ENCODE data around the gene VWA3B. TPM values are rescaled to one million over a fixed set of nuclear protein-coding genes. Genes with fewer than 3 reads are reported as not detected.
"Not testable (repeated sequence)": the region's sequence is repeated elsewhere in the genome, so short reads cannot be mapped to it uniquely, and the experiment has no call there.

VWA3B gene
- polyA plus RNA-seq, 2 of the 4 experiments (the other 2 are of a cell fraction) = not detected

DNA sequence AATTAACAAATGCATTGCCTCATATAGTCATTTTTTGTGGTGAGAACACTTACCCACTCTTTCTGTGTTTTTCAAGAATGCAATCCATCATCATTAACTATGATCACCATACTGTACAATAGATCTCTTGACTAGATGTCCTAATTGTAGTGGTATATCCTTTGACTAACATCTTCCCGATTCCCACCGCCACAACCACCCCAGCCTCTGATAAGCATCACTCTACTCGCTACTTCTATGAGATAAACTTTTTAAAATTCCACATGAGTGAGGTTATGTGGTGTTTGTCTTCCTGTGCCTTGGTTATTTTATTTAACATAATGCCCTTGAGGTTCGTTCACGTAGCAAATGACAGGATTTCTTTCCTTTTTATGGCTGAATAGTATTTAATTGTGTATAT lies 6.6 kb downstream of the VWA3B start:
- no peaks in the 10 kb centered on the region for H3K4me1 ChIP-seq
- ChIA-PET CTCF (no interaction called here), POLR2A (no interaction called here)
- H3K4me2 ChIP-seq = no peak overlapping the region
- no peak for FAIRE-seq
- 29% methylated on average over 5 of the region's 5 CpGs for WGBS (ENCODE audit: missing lambda C conversion rate)
- no peak for TF ChIP-seq FOSL2 (IDR thresholded peaks at IDR 0.05)
- TF ChIP-seq FOSL2 (CRISPR knock-in tag; IDR thresholded peaks at IDR 0.05) = no peak
- no peak for TF ChIP-seq CBX2 (IDR thresholded peaks at IDR 0.05; ENCODE audit: borderline replicate concordance, low read depth)
- TF ChIP-seq, protein P1, sequence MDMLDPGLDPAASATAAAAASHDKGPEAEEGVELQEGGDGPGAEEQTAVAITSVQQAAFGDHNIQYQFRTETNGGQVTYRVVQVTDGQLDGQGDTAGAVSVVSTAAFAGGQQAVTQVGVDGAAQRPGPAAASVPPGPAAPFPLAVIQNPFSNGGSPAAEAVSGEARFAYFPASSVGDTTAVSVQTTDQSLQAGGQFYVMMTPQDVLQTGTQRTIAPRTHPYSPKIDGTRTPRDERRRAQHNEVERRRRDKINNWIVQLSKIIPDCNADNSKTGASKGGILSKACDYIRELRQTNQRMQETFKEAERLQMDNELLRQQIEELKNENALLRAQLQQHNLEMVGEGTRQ (IDR thresholded peaks at IDR 0.05) = no peak
- no peak for TF ChIP-seq HDAC2 (IDR thresholded peaks at IDR 0.05)
- no peak for TF ChIP-seq EHMT2 (IDR thresholded peaks at IDR 0.05; ENCODE audit: low read depth)
- no peak overlapping the region for H3K4me3 ChIP-seq
- no peak for ATAC-seq
- peaks cover 6% of the 10 kb centered on the region; the same call in 1 of the 3 replicates for H3K9me3 ChIP-seq
- DNase-seq (ENCODE audit: low read depth in 1 of 2, low spot score in 1 of 2) = no peak
- H3K27ac ChIP-seq = no peak overlapping the region

DNA sequence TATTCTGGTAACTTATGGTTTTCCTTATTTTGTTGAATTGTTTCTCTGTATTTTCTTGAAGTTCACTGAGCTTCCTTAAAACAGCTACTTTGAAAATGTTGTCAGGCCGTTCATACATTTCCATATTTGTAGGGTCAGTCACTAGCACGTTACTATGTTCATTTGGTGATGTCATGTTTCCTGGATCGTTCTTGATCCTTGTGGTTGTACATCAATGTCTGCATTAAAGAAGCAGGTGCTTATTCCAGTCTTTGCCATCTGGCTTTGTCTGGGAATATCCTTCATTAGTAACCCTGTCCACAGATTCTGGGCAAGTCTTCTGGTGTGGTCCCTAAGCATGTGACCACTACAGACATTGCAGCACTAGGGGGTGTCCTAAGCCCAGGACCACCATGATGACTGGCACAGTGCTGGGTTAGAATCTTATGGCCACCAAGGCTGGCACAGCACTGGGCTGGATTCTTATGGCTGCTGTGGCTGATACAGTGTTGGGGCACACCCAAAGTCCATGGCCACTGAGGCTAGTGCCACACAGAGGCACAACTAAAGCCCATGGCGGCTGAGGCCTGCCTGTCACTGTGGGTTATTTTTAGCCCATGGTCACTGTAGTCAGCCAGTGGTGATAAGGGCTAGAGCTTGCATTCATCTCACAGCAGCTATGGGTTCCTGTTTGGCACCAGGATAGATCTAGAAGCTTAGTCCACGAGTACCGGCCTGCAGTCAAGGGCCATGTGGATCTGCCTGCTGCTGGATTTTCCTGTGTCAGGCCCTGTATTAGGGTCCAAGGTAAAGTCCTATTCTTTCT lies 13.2 kb downstream of the VWA3B start:
- Histone ChIP-seq H3K4me1 (no peaks in the 10 kb centered on the region), H3K4me3 (no peak overlapping the region), H3K9me3 (peaks cover 3% of the 10 kb centered on the region; the same call in 1 of the 3 replicates), H3K4me2 (no peak overlapping the region), H3K27ac (no peak overlapping the region)
- TF ChIP-seq HEYL (CRISPR knock-in tag; IDR thresholded peaks at IDR 0.05) (no peak), FOSB (CRISPR knock-in tag; IDR thresholded peaks at IDR 0.05) (no peak), HDAC2 (IDR thresholded peaks at IDR 0.05) (no peak), HOXA7 (CRISPR knock-in tag; IDR thresholded peaks at IDR 0.05) (no peak)
- TF ChIP-seq, protein P2, sequence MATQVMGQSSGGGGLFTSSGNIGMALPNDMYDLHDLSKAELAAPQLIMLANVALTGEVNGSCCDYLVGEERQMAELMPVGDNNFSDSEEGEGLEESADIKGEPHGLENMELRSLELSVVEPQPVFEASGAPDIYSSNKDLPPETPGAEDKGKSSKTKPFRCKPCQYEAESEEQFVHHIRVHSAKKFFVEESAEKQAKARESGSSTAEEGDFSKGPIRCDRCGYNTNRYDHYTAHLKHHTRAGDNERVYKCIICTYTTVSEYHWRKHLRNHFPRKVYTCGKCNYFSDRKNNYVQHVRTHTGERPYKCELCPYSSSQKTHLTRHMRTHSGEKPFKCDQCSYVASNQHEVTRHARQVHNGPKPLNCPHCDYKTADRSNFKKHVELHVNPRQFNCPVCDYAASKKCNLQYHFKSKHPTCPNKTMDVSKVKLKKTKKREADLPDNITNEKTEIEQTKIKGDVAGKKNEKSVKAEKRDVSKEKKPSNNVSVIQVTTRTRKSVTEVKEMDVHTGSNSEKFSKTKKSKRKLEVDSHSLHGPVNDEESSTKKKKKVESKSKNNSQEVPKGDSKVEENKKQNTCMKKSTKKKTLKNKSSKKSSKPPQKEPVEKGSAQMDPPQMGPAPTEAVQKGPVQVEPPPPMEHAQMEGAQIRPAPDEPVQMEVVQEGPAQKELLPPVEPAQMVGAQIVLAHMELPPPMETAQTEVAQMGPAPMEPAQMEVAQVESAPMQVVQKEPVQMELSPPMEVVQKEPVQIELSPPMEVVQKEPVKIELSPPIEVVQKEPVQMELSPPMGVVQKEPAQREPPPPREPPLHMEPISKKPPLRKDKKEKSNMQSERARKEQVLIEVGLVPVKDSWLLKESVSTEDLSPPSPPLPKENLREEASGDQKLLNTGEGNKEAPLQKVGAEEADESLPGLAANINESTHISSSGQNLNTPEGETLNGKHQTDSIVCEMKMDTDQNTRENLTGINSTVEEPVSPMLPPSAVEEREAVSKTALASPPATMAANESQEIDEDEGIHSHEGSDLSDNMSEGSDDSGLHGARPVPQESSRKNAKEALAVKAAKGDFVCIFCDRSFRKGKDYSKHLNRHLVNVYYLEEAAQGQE (IDR thresholded peaks at IDR 0.05) = no peak
- TF ChIP-seq, protein P3, sequence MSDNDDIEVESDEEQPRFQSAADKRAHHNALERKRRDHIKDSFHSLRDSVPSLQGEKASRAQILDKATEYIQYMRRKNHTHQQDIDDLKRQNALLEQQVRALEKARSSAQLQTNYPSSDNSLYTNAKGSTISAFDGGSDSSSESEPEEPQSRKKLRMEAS (IDR thresholded peaks at IDR 0.05) = no peak
- ATAC-seq = no peak
- CTCF ChIA-PET = interaction anchor here (0.9 kb wide), 1 partner anchor 14 kb away, joined by 3 read pairs; no protein-coding TSS in a partner anchor
- WGBS (ENCODE audit: missing lambda C conversion rate) = 32% methylated on average over 5 of the region's 6 CpGs
- no peak for FAIRE-seq
- POLR2A ChIA-PET = no interaction called here
- DNase-seq (ENCODE audit: low read depth in 1 of 2, low spot score in 1 of 2) = no peak

DNA sequence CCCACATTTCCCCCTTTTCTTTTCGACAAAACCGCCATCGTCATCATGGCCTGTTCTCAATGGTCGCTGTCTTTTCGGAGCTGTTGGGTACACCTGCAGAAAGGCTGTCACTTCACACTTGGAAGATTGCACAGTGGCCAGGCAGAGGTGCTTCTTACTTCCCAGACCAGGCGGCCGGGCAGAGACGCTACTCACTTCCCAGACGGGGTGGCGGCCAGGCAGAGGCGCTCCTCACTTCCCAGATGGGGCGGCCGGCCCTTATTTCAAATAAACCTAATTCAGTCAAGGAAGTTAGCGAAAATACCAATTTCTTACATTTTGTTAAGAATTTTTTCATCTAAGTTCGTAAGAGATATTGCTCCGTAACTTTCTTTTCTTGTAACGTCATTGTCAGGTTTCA lies 15.3 kb downstream of the VWA3B start:
- WGBS (ENCODE audit: missing lambda C conversion rate) = 86% methylated on average over 17 of the region's 17 CpGs
- H3K27ac ChIP-seq; H3K9me3 ChIP-seq; H3K4me1 ChIP-seq; DNase-seq (ENCODE audit: low read depth in 1 of 2, low spot score in 1 of 2); H3K4me2 ChIP-seq; H3K4me3 ChIP-seq; ATAC-seq; FAIRE-seq; CTCF ChIA-PET; POLR2A ChIA-PET: not testable (repeated sequence)

DNA sequence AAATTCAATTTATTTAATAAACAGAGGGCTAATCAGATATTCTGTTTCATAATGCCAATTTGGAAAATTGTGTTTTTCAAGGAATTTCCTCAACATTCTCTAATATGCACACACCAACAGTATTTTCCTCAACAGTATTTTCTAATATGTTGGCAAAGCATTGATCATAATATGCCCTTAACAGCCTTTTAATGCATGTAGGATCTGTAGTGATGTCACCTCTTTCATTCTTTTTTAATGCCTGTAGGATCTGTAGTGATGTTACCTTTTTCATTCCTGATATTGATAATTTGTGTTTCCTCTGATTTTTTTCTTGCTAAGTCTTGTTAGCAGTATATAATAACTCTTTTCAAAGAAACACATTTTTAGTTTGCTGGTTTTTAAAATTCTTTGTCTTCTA lies 15.9 kb downstream of the VWA3B start:
- DNase-seq (ENCODE audit: low read depth in 1 of 2, low spot score in 1 of 2) (no peak), ATAC-seq (no peak), FAIRE-seq (no peak)
- H3K4me1 ChIP-seq = no peaks in the 10 kb centered on the region
- H3K9me3 ChIP-seq = no peaks in the 10 kb centered on the region
- ChIA-PET POLR2A (no interaction called here), CTCF (no interaction called here)
- H3K27ac ChIP-seq = no peak overlapping the region
- H3K4me3 ChIP-seq = no peak overlapping the region
- no peak overlapping the region for H3K4me2 ChIP-seq
- TF ChIP-seq FOSB (CRISPR knock-in tag; IDR thresholded peaks at IDR 0.05) = no peak
- no peak for TF ChIP-seq NFE2L2 (conservative IDR thresholded peaks at IDR 0.05; ENCODE audit: low read length)
- no peak for TF ChIP-seq KDM5A (IDR thresholded peaks at IDR 0.05)
- no peak for TF ChIP-seq HOXB13 (CRISPR knock-in tag; IDR thresholded peaks at IDR 0.05; ENCODE audit: low read depth)
- no peak for TF ChIP-seq JUNB (IDR thresholded peaks at IDR 0.05)
- TF ChIP-seq, protein P4, sequence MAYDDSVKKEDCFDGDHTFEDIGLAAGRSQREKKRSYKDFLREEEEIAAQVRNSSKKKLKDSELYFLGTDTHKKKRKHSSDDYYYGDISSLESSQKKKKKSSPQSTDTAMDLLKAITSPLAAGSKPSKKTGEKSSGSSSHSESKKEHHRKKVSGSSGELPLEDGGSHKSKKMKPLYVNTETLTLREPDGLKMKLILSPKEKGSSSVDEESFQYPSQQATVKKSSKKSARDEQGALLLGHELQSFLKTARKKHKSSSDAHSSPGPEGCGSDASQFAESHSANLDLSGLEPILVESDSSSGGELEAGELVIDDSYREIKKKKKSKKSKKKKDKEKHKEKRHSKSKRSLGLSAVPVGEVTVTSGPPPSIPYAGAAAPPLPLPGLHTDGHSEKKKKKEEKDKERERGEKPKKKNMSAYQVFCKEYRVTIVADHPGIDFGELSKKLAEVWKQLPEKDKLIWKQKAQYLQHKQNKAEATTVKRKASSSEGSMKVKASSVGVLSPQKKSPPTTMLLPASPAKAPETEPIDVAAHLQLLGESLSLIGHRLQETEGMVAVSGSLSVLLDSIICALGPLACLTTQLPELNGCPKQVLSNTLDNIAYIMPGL (CRISPR knock-in tag; IDR thresholded peaks at IDR 0.05; ENCODE audit: borderline replicate concordance) = no peak
- no peak for TF ChIP-seq HEYL (CRISPR knock-in tag; IDR thresholded peaks at IDR 0.05)
- TF ChIP-seq, protein P5, sequence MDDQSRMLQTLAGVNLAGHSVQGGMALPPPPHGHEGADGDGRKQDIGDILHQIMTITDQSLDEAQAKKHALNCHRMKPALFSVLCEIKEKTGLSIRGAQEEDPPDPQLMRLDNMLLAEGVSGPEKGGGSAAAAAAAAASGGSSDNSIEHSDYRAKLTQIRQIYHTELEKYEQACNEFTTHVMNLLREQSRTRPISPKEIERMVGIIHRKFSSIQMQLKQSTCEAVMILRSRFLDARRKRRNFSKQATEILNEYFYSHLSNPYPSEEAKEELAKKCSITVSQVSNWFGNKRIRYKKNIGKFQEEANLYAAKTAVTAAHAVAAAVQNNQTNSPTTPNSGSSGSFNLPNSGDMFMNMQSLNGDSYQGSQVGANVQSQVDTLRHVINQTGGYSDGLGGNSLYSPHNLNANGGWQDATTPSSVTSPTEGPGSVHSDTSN (IDR thresholded peaks at IDR 0.05) = no peak
- no peak for TF ChIP-seq FOSL2 (IDR thresholded peaks at IDR 0.05)
- TF ChIP-seq FOSL2 (CRISPR knock-in tag; IDR thresholded peaks at IDR 0.05) = no peak
- no peak for TF ChIP-seq MAZ (IDR thresholded peaks at IDR 0.05; ENCODE audit: borderline replicate concordance, low read depth, low read length)
- TF ChIP-seq RARB (CRISPR knock-in tag; IDR thresholded peaks at IDR 0.05) = no peak
- TF ChIP-seq CEBPB (IDR thresholded peaks at IDR 0.05) = no peak
- TF ChIP-seq GATA3 (IDR thresholded peaks at IDR 0.05; ENCODE audit: borderline replicate concordance) = no peak
- no peak for TF ChIP-seq CHD2 (IDR thresholded peaks at IDR 0.05; ENCODE audit: low read length, partially characterized antibody)
